ENCODE measurements around the gene FAM83B. TPM values are rescaled to one million over a fixed set of nuclear protein-coding genes. Genes with fewer than 3 reads are reported as not detected.

FAM83B gene
- total RNA-seq, 2 donors from 2014 or later = not detected

GRCh38 chr6:54830216-54830615 lies 16.4 kb upstream of the FAM83B start:
- H3K9me3 ChIP-seq (ENCODE audit: control insufficient read depth, low read length, poor library complexity, severe bottlenecking) = no peaks in the 10 kb centered on the region
- ATAC-seq = no peak
- H3K27me3 Mint-ChIP-seq = no peaks in the 10 kb centered on the region
- no peaks in the 10 kb centered on the region for H3K36me3 Mint-ChIP-seq (ENCODE audit: low read depth)
- no peak for DNase-seq
- no peaks in the 10 kb centered on the region for H3K4me1 Mint-ChIP-seq
- no peak overlapping the region for H3K4me3 Mint-ChIP-seq
- H3K27ac Mint-ChIP-seq = no peak overlapping the region

- H3K4me1 Mint-ChIP-seq = no peaks in the 10 kb centered on the region
- H3K36me3 Mint-ChIP-seq (ENCODE audit: low read depth) = no peaks in the 10 kb centered on the region
- no peak for DNase-seq
- no peaks in the 10 kb centered on the region for H3K9me3 ChIP-seq (ENCODE audit: control insufficient read depth, low read length, poor library complexity, severe bottlenecking)
- ATAC-seq = no peak
- no peak overlapping the region for H3K4me3 Mint-ChIP-seq
- no peaks in the 10 kb centered on the region for H3K27me3 Mint-ChIP-seq
- H3K27ac Mint-ChIP-seq = no peak overlapping the region
These were observed 11.4 kb upstream of the FAM83B start for GRCh38 chr6:54835176-54835575.

- no peaks in the 10 kb centered on the region for H3K4me1 Mint-ChIP-seq
- no peaks in the 10 kb centered on the region for H3K36me3 Mint-ChIP-seq (ENCODE audit: low read depth)
- ATAC-seq (no peak), DNase-seq (no peak)
- H3K27ac Mint-ChIP-seq = no peak overlapping the region
- no peaks in the 10 kb centered on the region for H3K9me3 ChIP-seq (ENCODE audit: control insufficient read depth, low read length, poor library complexity, severe bottlenecking)
- no peaks in the 10 kb centered on the region for H3K27me3 Mint-ChIP-seq
- no peak overlapping the region for H3K4me3 Mint-ChIP-seq
These were observed 495 bp downstream of the FAM83B start for GRCh38 chr6:54846857-54847674.

- DNase-seq (no peak), ATAC-seq (no peak)
- H3K4me3 Mint-ChIP-seq = no peak overlapping the region
- no peaks in the 10 kb centered on the region for H3K36me3 Mint-ChIP-seq (ENCODE audit: low read depth)
- no peaks in the 10 kb centered on the region for H3K27me3 Mint-ChIP-seq
- no peaks in the 10 kb centered on the region for H3K4me1 Mint-ChIP-seq
- H3K9me3 ChIP-seq (ENCODE audit: control insufficient read depth, low read length, poor library complexity, severe bottlenecking) = no peaks in the 10 kb centered on the region
- H3K27ac Mint-ChIP-seq = no peak overlapping the region
These were observed 1.4 kb downstream of the FAM83B start for GRCh38 chr6:54847799-54848597.

- no peaks in the 10 kb centered on the region for H3K9me3 ChIP-seq (ENCODE audit: control insufficient read depth, low read length, poor library complexity, severe bottlenecking)
- no peaks in the 10 kb centered on the region for H3K4me1 Mint-ChIP-seq
- H3K36me3 Mint-ChIP-seq (ENCODE audit: low read depth) = no peaks in the 10 kb centered on the region
- no peak overlapping the region for H3K4me3 Mint-ChIP-seq
- no peaks in the 10 kb centered on the region for H3K27me3 Mint-ChIP-seq
- no peak for ATAC-seq
- DNase-seq = no peak
- H3K27ac Mint-ChIP-seq = no peak overlapping the region
These were observed 3.5 kb downstream of the FAM83B start for GRCh38 chr6:54850114-54850513.

GRCh38 chr6:54856129-54856528 lies 9.6 kb downstream of the FAM83B start:
- no peaks in the 10 kb centered on the region for H3K27me3 Mint-ChIP-seq

GRCh38 chr6:54860132-54860531 lies 13.6 kb downstream of the FAM83B start:
- Mint-ChIP-seq H3K27me3 (no peaks in the 10 kb centered on the region), H3K36me3 (ENCODE audit: low read depth) (no peaks in the 10 kb centered on the region), H3K27ac (no peak overlapping the region), H3K4me1 (no peaks in the 10 kb centered on the region), H3K4me3 (no peak overlapping the region)
- no peak for ATAC-seq
- no peak for DNase-seq
- no peaks in the 10 kb centered on the region for H3K9me3 ChIP-seq (ENCODE audit: control insufficient read depth, low read length, poor library complexity, severe bottlenecking)

More at GRCh38 chr6:54856129-54856528, 9.6 kb downstream of the FAM83B start:
- Mint-ChIP-seq H3K4me1 (no peaks in the 10 kb centered on the region), H3K36me3 (ENCODE audit: low read depth) (no peaks in the 10 kb centered on the region), H3K4me3 (no peak overlapping the region), H3K27ac (no peak overlapping the region)
- ATAC-seq = no peak
- H3K9me3 ChIP-seq (ENCODE audit: control insufficient read depth, low read length, poor library complexity, severe bottlenecking) = no peaks in the 10 kb centered on the region
- DNase-seq = no peak

GRCh38 chr6:54860739-54861138 lies 14.2 kb downstream of the FAM83B start:
- Mint-ChIP-seq H3K4me1 (no peaks in the 10 kb centered on the region), H3K4me3 (no peak overlapping the region), H3K27ac (no peak overlapping the region), H3K27me3 (no peaks in the 10 kb centered on the region), H3K36me3 (ENCODE audit: low read depth) (no peaks in the 10 kb centered on the region)
- no peaks in the 10 kb centered on the region for H3K9me3 ChIP-seq (ENCODE audit: control insufficient read depth, low read length, poor library complexity, severe bottlenecking)
- ATAC-seq (no peak), DNase-seq (no peak)

GRCh38 chr6:54861905-54862616 lies 15.5 kb downstream of the FAM83B start:
- Mint-ChIP-seq H3K4me3 (no peak overlapping the region), H3K4me1 (no peaks in the 10 kb centered on the region), H3K27me3 (no peaks in the 10 kb centered on the region), H3K36me3 (ENCODE audit: low read depth) (no peaks in the 10 kb centered on the region), H3K27ac (no peak overlapping the region)
- ATAC-seq (no peak), DNase-seq (no peak)
- H3K9me3 ChIP-seq (ENCODE audit: control insufficient read depth, low read length, poor library complexity, severe bottlenecking) = no peaks in the 10 kb centered on the region

- no peak overlapping the region for H3K27ac Mint-ChIP-seq
- ATAC-seq (no peak), DNase-seq (no peak)
- no peaks in the 10 kb centered on the region for H3K4me1 Mint-ChIP-seq
- no peaks in the 10 kb centered on the region for H3K27me3 Mint-ChIP-seq
- no peak overlapping the region for H3K4me3 Mint-ChIP-seq
- no peaks in the 10 kb centered on the region for H3K36me3 Mint-ChIP-seq (ENCODE audit: low read depth)
- no peaks in the 10 kb centered on the region for H3K9me3 ChIP-seq (ENCODE audit: control insufficient read depth, low read length, poor library complexity, severe bottlenecking)
These were observed 17.7 kb downstream of the FAM83B start for GRCh38 chr6:54864272-54864671.

GRCh38 chr6:54865091-54865631 lies 18.6 kb downstream of the FAM83B start:
- Mint-ChIP-seq H3K27me3 (no peaks in the 10 kb centered on the region), H3K27ac (no peak overlapping the region), H3K4me3 (no peak overlapping the region), H3K36me3 (ENCODE audit: low read depth) (no peaks in the 10 kb centered on the region), H3K4me1 (no peaks in the 10 kb centered on the region)
- H3K9me3 ChIP-seq (ENCODE audit: control insufficient read depth, low read length, poor library complexity, severe bottlenecking) = no peaks in the 10 kb centered on the region
- ATAC-seq (no peak), DNase-seq (no peak)

GRCh38 chr6:54868556-54868955 lies 22.0 kb downstream of the FAM83B start:
- H3K27ac Mint-ChIP-seq = no peak overlapping the region
- no peaks in the 10 kb centered on the region for H3K27me3 Mint-ChIP-seq
- no peaks in the 10 kb centered on the region for H3K36me3 Mint-ChIP-seq (ENCODE audit: low read depth)
- DNase-seq (no peak), ATAC-seq (no peak)
- no peaks in the 10 kb centered on the region for H3K4me1 Mint-ChIP-seq
- H3K4me3 Mint-ChIP-seq = no peak overlapping the region
- no peaks in the 10 kb centered on the region for H3K9me3 ChIP-seq (ENCODE audit: control insufficient read depth, low read length, poor library complexity, severe bottlenecking)

- H3K4me3 Mint-ChIP-seq = no peak overlapping the region
- no peak for DNase-seq
- H3K36me3 Mint-ChIP-seq (ENCODE audit: low read depth) = no peaks in the 10 kb centered on the region
- ATAC-seq = no peak
- H3K9me3 ChIP-seq (ENCODE audit: control insufficient read depth, low read length, poor library complexity, severe bottlenecking) = no peaks in the 10 kb centered on the region
- H3K27ac Mint-ChIP-seq = no peak overlapping the region
- no peaks in the 10 kb centered on the region for H3K27me3 Mint-ChIP-seq
- H3K4me1 Mint-ChIP-seq = no peaks in the 10 kb centered on the region
These were observed 27.0 kb downstream of the FAM83B start for GRCh38 chr6:54873599-54873998.

Measured in T-helper 17 cell (primary cell).